Measurements from ENCODE around the gene IGLON5.

DNA sequence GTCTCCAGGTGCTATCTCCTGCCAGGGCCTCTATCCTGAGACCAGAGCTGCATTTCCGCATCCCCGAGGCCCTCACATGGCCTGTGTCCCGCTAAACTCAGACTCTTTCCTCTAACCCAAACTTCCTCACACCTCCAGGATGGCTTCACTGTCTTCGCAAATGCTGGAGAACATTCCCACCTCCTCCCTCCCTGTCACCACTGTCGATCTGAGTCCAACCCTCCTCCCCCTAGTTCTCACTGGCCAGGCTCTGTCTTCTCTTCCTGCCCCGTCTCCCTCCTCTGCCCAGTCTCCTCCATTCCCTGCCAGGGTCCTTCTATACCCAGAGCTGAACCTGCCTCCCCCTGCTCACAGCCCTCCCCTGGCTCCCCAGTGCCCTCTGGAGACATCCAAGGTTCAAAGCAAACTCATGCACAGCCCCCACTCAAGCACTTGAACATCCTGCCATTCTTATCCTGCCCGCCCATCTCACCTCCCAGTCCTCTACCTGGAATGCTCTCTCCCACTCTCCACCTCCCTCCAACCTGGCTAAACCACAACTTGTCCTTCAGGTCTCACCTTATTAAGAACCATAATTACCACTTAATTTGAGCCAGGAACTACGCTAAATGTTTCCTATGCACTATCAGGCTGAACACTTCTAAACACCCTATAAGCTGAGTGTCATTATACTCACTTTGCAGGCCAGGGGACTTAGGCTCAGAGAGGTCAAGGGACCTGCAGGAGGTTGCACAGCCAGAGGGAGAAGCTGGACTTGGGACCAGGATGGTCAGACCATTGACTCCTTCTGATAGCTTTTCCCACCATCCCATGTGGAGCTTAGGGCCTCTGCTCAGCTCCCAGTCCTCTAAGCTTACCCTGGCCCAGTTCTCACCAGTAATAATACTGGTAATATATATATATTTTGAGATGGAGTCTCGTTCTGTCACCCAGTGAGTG is 31.5 kb downstream of the IGLON5 start:
- TF ChIP-seq, protein P1, sequence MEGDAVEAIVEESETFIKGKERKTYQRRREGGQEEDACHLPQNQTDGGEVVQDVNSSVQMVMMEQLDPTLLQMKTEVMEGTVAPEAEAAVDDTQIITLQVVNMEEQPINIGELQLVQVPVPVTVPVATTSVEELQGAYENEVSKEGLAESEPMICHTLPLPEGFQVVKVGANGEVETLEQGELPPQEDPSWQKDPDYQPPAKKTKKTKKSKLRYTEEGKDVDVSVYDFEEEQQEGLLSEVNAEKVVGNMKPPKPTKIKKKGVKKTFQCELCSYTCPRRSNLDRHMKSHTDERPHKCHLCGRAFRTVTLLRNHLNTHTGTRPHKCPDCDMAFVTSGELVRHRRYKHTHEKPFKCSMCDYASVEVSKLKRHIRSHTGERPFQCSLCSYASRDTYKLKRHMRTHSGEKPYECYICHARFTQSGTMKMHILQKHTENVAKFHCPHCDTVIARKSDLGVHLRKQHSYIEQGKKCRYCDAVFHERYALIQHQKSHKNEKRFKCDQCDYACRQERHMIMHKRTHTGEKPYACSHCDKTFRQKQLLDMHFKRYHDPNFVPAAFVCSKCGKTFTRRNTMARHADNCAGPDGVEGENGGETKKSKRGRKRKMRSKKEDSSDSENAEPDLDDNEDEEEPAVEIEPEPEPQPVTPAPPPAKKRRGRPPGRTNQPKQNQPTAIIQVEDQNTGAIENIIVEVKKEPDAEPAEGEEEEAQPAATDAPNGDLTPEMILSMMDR (IDR thresholded peaks at IDR 0.05), result no peak
- TF ChIP-seq EP300 (IDR thresholded peaks at IDR 0.05), result no peak
- no peak for TF ChIP-seq POLR2A (IDR thresholded peaks at IDR 0.05)
- no peak for TF ChIP-seq POLR2AphosphoS5 (IDR thresholded peaks at IDR 0.05)

All from gastroesophageal sphincter (tissue), 3 donors.